ENCODE measurements around the gene NUDT5. TPM values are rescaled to one million over a fixed set of nuclear protein-coding genes. Genes with fewer than 3 reads are reported as not detected.

The NUDT5 gene
- polyA plus RNA-seq, 1 of the 3 experiments (the other 2 are of a cell fraction): 61.2 TPM

GRCh38 chr10:12150163-12150562, 45.5 kb downstream of the NUDT5 start (continued):
- TF ChIP-seq, protein P1, sequence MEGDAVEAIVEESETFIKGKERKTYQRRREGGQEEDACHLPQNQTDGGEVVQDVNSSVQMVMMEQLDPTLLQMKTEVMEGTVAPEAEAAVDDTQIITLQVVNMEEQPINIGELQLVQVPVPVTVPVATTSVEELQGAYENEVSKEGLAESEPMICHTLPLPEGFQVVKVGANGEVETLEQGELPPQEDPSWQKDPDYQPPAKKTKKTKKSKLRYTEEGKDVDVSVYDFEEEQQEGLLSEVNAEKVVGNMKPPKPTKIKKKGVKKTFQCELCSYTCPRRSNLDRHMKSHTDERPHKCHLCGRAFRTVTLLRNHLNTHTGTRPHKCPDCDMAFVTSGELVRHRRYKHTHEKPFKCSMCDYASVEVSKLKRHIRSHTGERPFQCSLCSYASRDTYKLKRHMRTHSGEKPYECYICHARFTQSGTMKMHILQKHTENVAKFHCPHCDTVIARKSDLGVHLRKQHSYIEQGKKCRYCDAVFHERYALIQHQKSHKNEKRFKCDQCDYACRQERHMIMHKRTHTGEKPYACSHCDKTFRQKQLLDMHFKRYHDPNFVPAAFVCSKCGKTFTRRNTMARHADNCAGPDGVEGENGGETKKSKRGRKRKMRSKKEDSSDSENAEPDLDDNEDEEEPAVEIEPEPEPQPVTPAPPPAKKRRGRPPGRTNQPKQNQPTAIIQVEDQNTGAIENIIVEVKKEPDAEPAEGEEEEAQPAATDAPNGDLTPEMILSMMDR (IDR thresholded peaks at IDR 0.05): no peak
- TF ChIP-seq REST (IDR thresholded peaks at IDR 0.05; ENCODE audit: low read depth, low read length) (no peak), MXI1 (IDR thresholded peaks at IDR 0.05; ENCODE audit: low read depth, low read length) (no peak)

GRCh38 chr10:12144538-12144937, 51.2 kb downstream of the NUDT5 start:
- no peak overlapping the region for H2AFZ ChIP-seq (ENCODE audit: low read depth)
- no peak for DNase-seq
- no peaks in the 10 kb centered on the region for H3K4me1 ChIP-seq (ENCODE audit: control insufficient read depth in 1 of 2, insufficient read depth in 2 of 2, low read depth in 1 of 2, low read length in 1 of 2)
- no peak overlapping the region for H3K4me2 ChIP-seq
- H3K79me2 ChIP-seq (ENCODE audit: insufficient read depth): no peaks in the 10 kb centered on the region; the same call in 1 of the 2 replicates
- POLR2A ChIA-PET: no interaction called here
- CTCF ChIA-PET: interaction anchor here (0.8 kb wide), 1 partner anchor 19 kb away, joined by 3 read pairs; no protein-coding TSS in a partner anchor
- 96% methylated on average over 3 of the region's 3 CpGs for WGBS (ENCODE audit: low lambda C conversion rate)
- no peak overlapping the region for H3K9ac ChIP-seq
- H4K20me1 ChIP-seq (ENCODE audit: insufficient read depth): no peaks in the 10 kb centered on the region
- H3K27me3 ChIP-seq (ENCODE audit: insufficient read depth): no peaks in the 10 kb centered on the region
- H3K4me3 ChIP-seq (ENCODE audit: low read depth in 2 of 2, low read length in 1 of 2): no peak overlapping the region
- H3K36me3 ChIP-seq (replicated peaks in 1 of 2; ENCODE audit: control insufficient read depth in 1 of 2, insufficient read depth in 2 of 2, low read length in 1 of 2): peaks cover 25 to 42% of the 10 kb centered on the region in 2 experiments
- H3K27ac ChIP-seq (ENCODE audit: low read depth in 2 of 2, low read length in 1 of 2): no peak overlapping the region
- no peaks in the 10 kb centered on the region for H3F3A ChIP-seq (replicated peaks; ENCODE audit: insufficient read depth)
- no peaks in the 10 kb centered on the region for H3K9me3 ChIP-seq
- H3K9me2 ChIP-seq: no peaks in the 10 kb centered on the region
- no peak for TF ChIP-seq GABPA (IDR thresholded peaks at IDR 0.05; ENCODE audit: low read depth)
- TF ChIP-seq USF1 (IDR thresholded peaks at IDR 0.05; ENCODE audit: borderline replicate concordance, low read depth): no peak
- no peak for TF ChIP-seq FOXJ3 (CRISPR knock-in tag; IDR thresholded peaks at IDR 0.05)
- no peak for TF ChIP-seq GATA2 (CRISPR knock-in tag; IDR thresholded peaks at IDR 0.05)
- no peak for TF ChIP-seq TCF12 (IDR thresholded peaks at IDR 0.05)
- TF ChIP-seq, protein P1 (IDR thresholded peaks at IDR 0.05): no peak
- no peak for TF ChIP-seq RXRA (IDR thresholded peaks at IDR 0.05; ENCODE audit: borderline replicate concordance, low read depth)
- TF ChIP-seq REST (IDR thresholded peaks at IDR 0.05; ENCODE audit: low read depth, low read length): no peak
- TF ChIP-seq NRF1 (IDR thresholded peaks at IDR 0.05; ENCODE audit: low read depth, low read length): no peak
- no peak for TF ChIP-seq EZH2phosphoT487 (IDR thresholded peaks at IDR 0.05; ENCODE audit: borderline replicate concordance, low read depth)
- no peak for TF ChIP-seq PBX3 (IDR thresholded peaks at IDR 0.05)
- no peak for TF ChIP-seq ELF1 (IDR thresholded peaks at IDR 0.05)
- no peak for TF ChIP-seq RCOR1 (IDR thresholded peaks at IDR 0.05; ENCODE audit: low read length)
- TF ChIP-seq SIN3A (IDR thresholded peaks at IDR 0.05; ENCODE audit: borderline replicate concordance, low read depth, low read length): no peak
- TF ChIP-seq FOSL2 (IDR thresholded peaks at IDR 0.05; ENCODE audit: borderline replicate concordance, low read depth): no peak
- TF ChIP-seq CHD2 (IDR thresholded peaks at IDR 0.05; ENCODE audit: low read length, partially characterized antibody): no peak
- no peak for TF ChIP-seq POLR2AphosphoS5 (IDR thresholded peaks at IDR 0.05; ENCODE audit: low read depth, low read length)
